Measurements from ENCODE around the gene SH3PXD2A.

The SH3PXD2A gene

DNA sequence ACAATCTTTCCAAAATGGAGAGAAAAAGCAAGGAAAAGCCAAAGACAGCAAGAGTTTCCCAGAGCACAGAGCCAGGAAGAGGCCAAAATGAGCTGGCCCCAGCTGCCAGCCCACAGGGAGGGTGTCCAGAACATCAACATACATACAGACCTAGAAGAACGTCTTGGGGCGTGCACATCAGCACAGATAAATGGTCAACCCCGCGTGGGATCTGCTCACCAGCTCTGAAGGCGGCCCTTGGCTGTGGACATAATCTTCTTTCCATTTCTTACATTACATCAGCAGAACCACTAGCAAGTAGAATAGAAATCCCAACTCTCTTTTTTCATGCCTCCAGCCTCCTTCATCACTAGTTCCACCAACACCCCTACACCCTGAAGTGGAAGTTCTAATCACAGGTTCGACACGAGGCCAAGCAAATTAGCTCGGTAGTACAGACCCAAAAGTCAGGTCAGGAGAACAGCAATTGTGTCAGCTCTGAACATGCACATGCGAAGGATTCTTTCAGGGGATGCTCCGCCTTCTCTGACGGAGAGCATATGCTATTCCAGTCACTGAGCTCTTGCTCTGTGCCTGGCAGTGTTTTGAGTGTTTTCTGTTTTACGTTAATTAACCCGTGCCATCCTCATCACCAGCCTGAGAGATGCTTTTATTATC, 16.4 kb downstream of the SH3PXD2A start:
- DNase-seq (ENCODE audit: insufficient read length, low spot score) (no peak), FAIRE-seq (no peak)
- no peak for TF ChIP-seq POLR2A (IDR thresholded peaks at IDR 0.05; ENCODE audit: low read depth, low read length)

DNA sequence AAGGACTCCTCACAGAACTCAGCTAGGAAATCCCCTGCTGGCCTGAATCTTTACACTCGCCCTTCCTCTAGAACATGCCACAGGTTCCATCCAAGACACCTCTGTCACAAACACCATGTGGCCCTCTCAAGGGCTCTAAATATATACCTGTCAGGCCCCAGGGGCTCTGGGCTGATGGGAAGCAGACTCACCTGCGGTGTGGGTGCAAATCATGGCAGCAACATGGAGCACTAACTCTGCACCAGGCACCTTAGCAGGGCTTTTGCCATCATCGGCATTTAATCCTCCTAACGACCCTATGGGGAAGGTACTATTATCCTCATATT, 17.3 kb downstream of the SH3PXD2A start:
- FAIRE-seq (no peak), DNase-seq (ENCODE audit: insufficient read length, low spot score) (no peak)
- TF ChIP-seq POLR2A (IDR thresholded peaks at IDR 0.05; ENCODE audit: low read depth, low read length) = no peak

DNA sequence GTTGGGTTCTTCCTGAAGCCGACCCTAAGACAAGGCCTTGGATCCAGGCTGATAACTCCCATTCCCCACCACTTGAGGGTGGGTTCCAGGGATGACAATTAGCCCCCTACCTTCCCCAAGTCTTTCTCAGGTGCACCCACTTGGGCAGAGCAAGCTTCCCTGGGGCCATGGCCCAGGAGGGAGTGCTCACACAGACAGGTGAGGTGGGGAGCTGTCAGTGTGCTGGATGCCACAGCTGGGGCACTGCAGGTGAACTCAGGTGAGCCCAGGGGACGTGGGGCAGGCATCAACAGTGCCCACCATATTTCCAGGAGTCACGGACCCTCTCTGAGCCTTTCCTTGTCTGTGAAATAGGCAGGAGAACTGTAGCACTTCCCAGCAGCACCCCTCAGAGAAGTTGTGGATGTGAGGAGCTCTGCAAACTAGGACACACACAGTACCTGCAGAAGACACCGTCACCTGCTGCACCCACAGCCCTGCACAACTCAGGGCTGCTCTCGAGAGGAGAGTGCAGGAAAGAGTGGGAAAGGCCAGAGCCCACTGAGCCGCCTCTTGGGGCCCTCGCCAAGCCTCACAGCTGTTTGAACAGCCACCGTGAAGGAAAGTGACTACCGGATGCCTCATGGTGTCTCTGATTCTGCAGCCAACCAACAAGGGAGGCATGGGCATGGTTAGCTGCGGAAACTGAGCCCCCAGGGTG, 17.9 kb downstream of the SH3PXD2A start:
- no peak for FAIRE-seq
- no peak for DNase-seq (ENCODE audit: insufficient read length, low spot score)
- TF ChIP-seq POLR2A (IDR thresholded peaks at IDR 0.05; ENCODE audit: low read depth, low read length) = no peak

DNA sequence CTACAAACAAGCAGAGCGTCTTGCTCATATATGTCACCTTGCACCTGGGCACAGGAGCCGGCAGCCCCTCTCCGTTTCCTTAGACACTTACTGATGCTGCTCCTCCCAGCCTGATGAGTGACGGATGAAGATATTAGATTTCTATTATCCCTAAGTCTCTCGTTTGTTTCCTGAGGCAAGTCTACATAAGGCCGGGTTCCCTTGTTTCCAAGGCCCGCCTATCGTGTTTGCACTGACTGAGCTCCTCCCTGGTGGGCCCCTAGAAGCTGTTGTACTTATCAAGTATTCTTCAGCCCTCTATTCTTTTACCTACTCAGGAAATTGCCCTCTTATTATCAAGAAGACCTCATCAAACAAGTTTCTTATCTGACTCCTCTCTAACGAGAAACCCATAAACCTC, 18.5 kb downstream of the SH3PXD2A start:
- TF ChIP-seq POLR2A (IDR thresholded peaks at IDR 0.05; ENCODE audit: low read depth, low read length) = no peak
- DNase-seq (ENCODE audit: insufficient read length, low spot score) (no peak), FAIRE-seq (no peak)

DNA sequence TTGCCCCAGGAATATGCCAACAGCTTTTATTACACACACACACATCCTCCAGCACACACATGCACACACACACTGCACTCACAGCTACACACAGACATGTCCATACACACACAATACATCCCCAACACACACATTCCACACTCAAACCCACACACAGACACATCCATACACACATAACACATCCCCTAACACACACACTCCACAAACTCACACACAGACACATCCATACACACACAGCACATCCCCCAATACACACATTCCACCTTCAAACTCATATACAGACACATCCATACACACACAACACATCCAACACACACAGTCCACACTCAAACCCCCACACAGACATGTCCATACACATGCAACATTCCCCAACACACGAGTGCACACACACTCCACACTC, 19.1 kb downstream of the SH3PXD2A start:
- DNase-seq (ENCODE audit: insufficient read length, low spot score) (no peak), FAIRE-seq (no peak)
- TF ChIP-seq POLR2A (IDR thresholded peaks at IDR 0.05; ENCODE audit: low read depth, low read length) = no peak

DNA sequence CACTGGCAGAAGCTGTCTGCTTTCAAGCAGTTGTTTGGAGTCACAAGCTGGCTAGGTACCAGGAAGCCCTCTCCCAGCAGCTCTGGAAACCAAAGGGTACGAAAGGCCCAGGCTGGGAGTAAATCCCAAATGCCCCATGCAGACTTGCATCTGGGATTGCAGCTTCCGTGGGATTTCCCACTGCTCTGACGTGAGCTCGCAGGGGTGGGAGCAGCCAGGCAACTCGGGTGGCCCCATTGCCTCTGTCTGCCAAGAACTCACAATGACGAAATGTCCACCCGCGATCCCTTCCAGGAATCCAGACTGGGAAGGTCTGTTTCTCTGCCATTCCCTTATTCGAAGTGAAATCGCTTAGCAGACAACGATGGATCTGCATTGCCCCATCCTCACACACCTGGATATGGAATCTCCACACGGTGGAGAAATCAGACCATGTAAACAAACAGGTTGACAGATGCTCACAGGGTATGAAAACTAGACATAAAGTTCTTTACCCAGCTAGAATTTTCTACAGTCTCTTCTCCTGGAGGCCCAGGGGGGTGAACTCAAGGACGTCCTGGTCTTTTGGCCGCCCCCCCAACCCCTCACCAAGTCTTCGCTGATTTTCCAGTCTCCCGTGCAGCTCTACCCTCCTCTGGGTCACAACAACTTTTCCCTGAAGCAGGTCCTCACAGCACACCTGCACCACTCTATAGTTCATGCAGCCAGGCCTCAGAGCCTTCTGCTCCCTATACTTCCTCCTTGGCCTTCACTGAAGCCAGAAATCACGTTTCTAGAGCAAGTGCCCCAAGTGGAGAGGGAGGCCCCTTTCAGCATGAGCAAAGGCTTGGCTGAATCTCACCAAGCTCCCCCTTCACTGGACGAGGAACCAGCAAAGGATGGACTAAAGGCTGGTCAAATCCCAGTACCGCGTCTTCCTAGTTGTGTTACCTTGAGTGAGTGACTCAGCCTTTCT, 20.0 kb downstream of the SH3PXD2A start:
- DNase-seq (ENCODE audit: insufficient read length, low spot score) = no peak
- no peak for FAIRE-seq
- no peak for TF ChIP-seq POLR2A (IDR thresholded peaks at IDR 0.05; ENCODE audit: low read depth, low read length)

DNA sequence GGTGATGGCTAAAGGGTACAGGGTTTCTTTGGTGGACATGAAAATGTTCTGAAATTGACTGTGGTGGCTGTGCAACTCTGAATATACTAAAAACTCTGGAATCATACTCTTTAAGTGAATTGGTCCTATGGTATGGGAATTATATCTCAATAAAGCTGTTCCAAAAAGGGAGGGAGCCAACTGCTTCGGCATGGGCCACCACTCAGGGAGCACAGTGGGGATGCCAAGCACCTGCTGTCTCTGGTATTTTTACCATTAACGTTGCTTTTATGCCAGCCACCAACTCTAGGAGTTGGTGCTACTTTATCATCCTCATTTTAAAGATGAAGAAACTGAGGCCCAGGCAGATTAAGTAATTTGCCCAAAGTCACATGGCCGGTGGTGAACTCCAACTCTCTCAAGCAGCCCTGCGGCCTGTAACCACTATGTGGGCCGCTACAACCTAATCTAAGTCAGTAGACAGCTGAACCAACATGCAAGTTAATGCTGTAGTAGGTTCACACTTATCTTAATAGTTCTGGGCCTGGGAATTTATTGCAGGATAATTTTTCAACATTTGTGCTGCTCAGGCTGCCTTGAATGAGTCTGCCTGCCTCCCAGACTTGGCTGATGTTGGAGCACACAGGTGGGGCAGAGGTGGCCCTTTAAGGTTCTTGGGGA, 20.8 kb downstream of the SH3PXD2A start:
- no peak for TF ChIP-seq POLR2A (IDR thresholded peaks at IDR 0.05; ENCODE audit: low read depth, low read length)
- DNase-seq (ENCODE audit: insufficient read length, low spot score) (no peak), FAIRE-seq (no peak)

DNA sequence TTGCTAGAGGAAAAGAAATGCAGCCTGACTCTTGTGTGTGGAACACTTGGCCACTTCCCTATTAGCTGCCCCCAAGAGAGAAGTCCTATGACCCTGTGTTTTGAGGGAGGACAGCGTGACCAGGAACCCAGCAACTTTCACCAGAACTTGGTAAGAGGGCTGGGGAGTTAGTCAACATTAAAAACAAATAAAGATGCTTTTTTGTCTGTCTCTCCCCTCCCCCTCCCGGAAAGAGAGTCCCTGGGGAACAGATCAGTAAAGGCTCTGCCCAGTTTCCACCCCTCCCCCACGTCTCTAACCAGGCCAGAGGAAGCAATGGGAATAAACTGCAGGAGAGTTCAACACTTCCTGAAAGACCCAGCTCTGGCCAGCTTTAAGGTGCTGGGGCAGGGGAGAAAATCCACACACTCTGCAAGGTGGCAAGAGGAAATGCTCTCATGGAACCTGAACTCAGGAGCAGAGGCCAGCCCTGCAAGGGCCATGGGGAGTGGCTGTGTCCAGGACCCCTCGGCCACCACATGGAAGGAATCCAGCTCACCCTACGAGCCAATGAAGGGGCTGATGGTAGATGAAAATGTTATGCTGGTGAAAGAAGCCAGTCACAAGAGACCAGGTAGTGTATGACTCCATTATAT, 21.5 kb downstream of the SH3PXD2A start:
- TF ChIP-seq POLR2A (IDR thresholded peaks at IDR 0.05; ENCODE audit: low read depth, low read length) = no peak
- FAIRE-seq (no peak), DNase-seq (ENCODE audit: insufficient read length, low spot score) (no peak)

DNA sequence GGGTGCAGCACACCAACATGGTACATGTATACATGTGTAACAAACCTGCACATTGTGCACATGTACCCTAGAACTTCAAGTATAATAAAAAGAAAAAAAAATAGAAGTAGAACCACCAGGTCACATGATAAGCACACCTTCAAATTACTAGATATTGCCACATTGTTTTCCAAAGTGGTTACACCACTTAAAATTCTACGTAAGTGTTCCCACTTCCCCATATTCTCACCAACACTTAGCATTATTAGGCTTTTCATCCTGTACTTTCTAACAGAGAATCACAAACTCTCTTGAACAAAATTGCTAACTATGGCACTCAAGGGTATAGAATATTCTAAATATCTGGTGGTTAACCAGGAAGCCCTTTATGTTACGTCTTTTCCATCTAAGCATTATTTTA, 22.6 kb downstream of the SH3PXD2A start:
- no peak for TF ChIP-seq POLR2A (IDR thresholded peaks at IDR 0.05; ENCODE audit: low read depth, low read length)
- DNase-seq (ENCODE audit: insufficient read length, low spot score) (no peak), FAIRE-seq (no peak)

DNA sequence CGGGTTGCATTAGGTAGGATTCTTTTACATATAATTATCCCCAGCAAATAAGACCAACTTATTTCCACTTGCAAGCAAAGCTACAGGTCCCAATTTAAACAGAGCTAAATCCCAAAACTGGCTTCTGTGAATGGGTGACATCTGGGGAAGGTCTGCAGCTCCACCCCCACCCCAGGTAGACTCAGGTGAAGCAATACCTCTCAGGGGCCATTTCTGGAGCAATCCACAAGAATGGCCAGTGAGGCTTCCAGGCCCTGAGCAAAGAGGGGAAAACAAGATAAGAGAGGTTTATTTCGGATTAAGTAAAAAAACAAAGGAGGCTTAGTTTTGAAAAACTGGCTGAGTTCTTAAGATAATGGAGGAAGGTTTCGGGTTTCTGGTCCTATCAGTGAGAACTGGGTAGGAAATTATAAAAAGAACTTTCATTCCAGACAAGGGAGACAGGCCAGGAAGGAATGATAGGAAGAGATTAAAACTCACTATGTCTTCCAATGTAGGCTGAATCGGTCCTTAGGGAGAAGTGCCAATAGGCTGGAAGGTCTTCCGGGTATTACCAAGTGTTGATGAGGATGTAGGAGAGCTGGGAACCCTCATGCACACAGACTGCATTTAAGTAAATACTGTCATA, 25.4 kb downstream of the SH3PXD2A start:
- DNase-seq (ENCODE audit: insufficient read length, low spot score) = no peak
- FAIRE-seq = no peak
- no peak for TF ChIP-seq POLR2A (IDR thresholded peaks at IDR 0.05; ENCODE audit: low read depth, low read length)

DNA sequence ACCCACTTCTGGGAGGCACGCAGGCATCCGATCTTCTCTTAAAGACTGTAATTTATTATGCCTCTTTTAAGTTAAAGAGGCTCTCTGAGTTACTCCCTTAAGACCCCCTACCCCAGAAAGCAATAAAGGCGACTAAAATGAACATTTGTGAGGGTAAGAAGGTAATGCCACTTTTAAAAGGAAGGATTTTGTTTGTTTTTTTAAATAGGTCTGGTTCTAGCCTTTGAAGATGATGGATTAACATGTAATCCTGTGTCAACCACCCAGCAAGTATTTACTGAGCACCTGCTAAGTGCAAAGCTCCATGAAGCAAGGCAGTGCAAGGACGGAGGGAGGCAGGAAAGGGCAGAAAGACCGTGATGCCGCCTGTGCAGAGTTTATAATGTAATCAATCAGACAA, 26.1 kb downstream of the SH3PXD2A start:
- TF ChIP-seq POLR2A (IDR thresholded peaks at IDR 0.05; ENCODE audit: low read depth, low read length) = no peak
- FAIRE-seq (no peak), DNase-seq (ENCODE audit: insufficient read length, low spot score) (no peak)

DNA sequence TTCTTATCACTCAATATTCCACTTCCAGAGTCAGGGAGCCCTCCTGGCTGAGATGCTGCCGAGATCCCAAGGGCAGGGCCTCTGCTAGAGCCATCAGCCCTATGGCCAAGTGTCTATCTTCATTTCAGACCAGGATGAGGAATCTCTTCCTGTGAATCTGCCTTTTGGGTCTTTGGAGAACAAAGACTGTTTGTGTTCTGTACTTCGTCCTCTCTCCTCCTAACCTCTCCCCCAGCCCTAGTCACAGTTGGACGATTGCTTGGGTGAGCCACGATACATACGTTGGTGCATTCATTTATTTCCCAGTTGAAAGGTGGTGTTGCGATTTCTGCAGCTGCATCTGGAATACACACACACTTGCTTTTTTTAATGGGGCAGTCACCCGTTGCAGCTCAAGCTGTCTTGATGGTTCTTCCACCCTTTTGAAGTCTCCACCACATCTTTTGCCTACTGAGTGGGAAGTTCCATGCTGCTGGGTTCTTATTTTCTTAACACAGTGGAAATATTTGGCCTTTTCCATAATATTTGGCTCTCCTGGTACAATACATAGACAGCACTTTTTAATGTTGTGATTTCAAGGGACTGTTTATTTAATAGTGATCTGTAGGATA, 26.7 kb downstream of the SH3PXD2A start:
- no peak for FAIRE-seq

DNA sequence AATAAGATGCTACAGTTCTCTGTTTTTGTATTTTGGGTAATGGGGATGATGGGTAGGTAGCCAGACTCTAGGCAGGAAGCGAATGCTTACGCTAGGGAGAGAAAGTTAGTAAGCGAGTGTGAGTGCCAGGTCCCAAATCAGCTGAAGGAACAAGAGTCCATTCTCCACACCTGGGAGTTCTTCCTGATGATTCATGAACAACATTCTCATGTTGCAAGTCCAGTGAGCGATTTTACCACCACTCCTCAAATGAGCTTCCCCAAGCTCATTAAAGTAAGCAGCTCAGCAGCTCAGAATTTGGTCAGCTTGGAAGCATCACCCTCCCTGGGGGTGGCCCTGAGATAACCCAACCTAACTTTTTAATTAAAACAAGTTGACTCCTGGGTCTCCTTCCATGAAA, 27.3 kb downstream of the SH3PXD2A start:
- no peak for FAIRE-seq
- DNase-seq (ENCODE audit: insufficient read length, low spot score) = no peak
- TF ChIP-seq POLR2A (IDR thresholded peaks at IDR 0.05; ENCODE audit: low read depth, low read length) = no peak

More for the DNA sequence above, 26.7 kb downstream of the SH3PXD2A start:
- no peak for DNase-seq (ENCODE audit: insufficient read length, low spot score)
- TF ChIP-seq POLR2A (IDR thresholded peaks at IDR 0.05; ENCODE audit: low read depth, low read length) = no peak

Measured in H54 (cell line).